Smooth muscle cell (in vitro differentiated cells): ENCODE results near the gene GDPD4. TPM values are rescaled to one million over a fixed set of nuclear protein-coding genes. Genes with fewer than 3 reads are reported as not detected.

ENCODE experiments used
- DNase-seq: peaks from one replicate; lab custom pipeline; 2025; ENCODE audit not compliant: unreplicated experiment; lab: John Stamatoyannopoulos, UW
- H2AFZ ChIP-seq: fragments of 200-600 bp; sonication (generic); 2 replicates; pipeline ENCODE4 v1.6.0; 2016; ENCODE audit warnings: antibody characterized with exemption, low read depth, mild to moderate bottlenecking
- H3F3A ChIP-seq: fragments of 200-600 bp; sonication (generic); 2 replicates; pipeline ENCODE4 v1.6.0; 2017; ENCODE audit warnings: antibody characterized with exemption, low read depth
- H3K27ac ChIP-seq: fragments of 200-600 bp; sonication (generic); 2 replicates; pipeline ENCODE4 v1.5.1; 2016; ENCODE audit warnings: low read depth, mild to moderate bottlenecking
- H3K27me3 ChIP-seq: fragments of 200-600 bp; sonication (generic); 2 replicates; pipeline ENCODE4 v1.6.1; 2016; ENCODE audit warnings: low read depth, mild to moderate bottlenecking
- H3K36me3 ChIP-seq: fragments of 200-600 bp; sonication (generic); 2 replicates; pipeline ENCODE4 v1.5.1; 2016; ENCODE audit warnings: low read depth
- H3K4me1 ChIP-seq: fragments of 200-600 bp; sonication (generic); 2 replicates; pipeline ENCODE4 v1.5.1; 2016; ENCODE audit warnings: low read depth
- H3K4me2 ChIP-seq: fragments of 200-600 bp; sonication (generic); 2 replicates; pipeline ENCODE4 v1.6.0; 2016; ENCODE audit warnings: mild to moderate bottlenecking
- H3K4me3 ChIP-seq: fragments of 200-600 bp; sonication (generic); 2 replicates; pipeline ENCODE4 v1.5.1; 2016; ENCODE audit warnings: mild to moderate bottlenecking
- H3K79me2 ChIP-seq: fragments of 200-600 bp; sonication (generic); 2 replicates; pipeline ENCODE4 v1.6.0; 2016; ENCODE audit warnings: low read depth, mild to moderate bottlenecking
- H3K9ac ChIP-seq: fragments of 200-600 bp; sonication (generic); 2 replicates; pipeline ENCODE4 v1.6.0; 2016; ENCODE audit warnings: low read depth
- H3K9me3 ChIP-seq: fragments of 200-600 bp; sonication (generic); replicated peaks from 2 replicates; pipeline ENCODE4 v1.5.1; 2016; ENCODE audit warnings: low read depth
- H4K20me1 ChIP-seq: fragments of 200-600 bp; sonication (generic); 2 replicates; pipeline ENCODE4 v1.6.0; 2016; ENCODE audit warnings: low read depth
- CTCF ChIP-seq: fragments of 200-600 bp; sonication (generic); IDR thresholded peaks from 2 replicates; pipeline ENCODE4 v1.5.1; 2017; ENCODE audit warnings: borderline replicate concordance, mild to moderate bottlenecking, antibody characterized with exemption; ENCODE audit not compliant: insufficient read depth, poor library complexity, severe bottlenecking
- WGBS: methylation state at CpG from one replicate; pipeline ENCODE4 v1.1.7; 2016; ENCODE audit warnings: low lambda C conversion rate; 5-methylcytosine and 5-hydroxymethylcytosine counted together
- polyA plus RNA-seq: library from polyadenylated mRNA; unstranded; fragments of >200 nt; fragmentation: Nextera tagmentation; extraction: Ambion mirVana; gene quantifications from 2 replicates; pipeline ENCODE4 v1.2.1, GENCODE V29; 2016
- total RNA-seq: library from RNA; depleted of rRNA; stranded (reverse); fragments of >200 nt; gene quantifications from 2 replicates; pipeline ENCODE4 v1.2.3, GENCODE V29; 2014

GDPD4 gene
- total and polyA plus RNA-seq, 2 experiments from 2014 or later = not detected

- H3K79me2 ChIP-seq = no peaks in the 10 kb centered on the region
- WGBS = 64% methylated on average over 3 of the region's 3 CpGs
- H3K27me3 ChIP-seq = no peaks in the 10 kb centered on the region
- no peaks in the 10 kb centered on the region for H4K20me1 ChIP-seq
- H2AFZ ChIP-seq = no peak overlapping the region
- H3K4me2 ChIP-seq = no peak overlapping the region
- H3K4me3 ChIP-seq = no peak overlapping the region
- no peaks in the 10 kb centered on the region for H3K4me1 ChIP-seq
- H3K9me3 ChIP-seq = no peaks in the 10 kb centered on the region
- H3F3A ChIP-seq = no peaks in the 10 kb centered on the region
- H3K27ac ChIP-seq = no peak overlapping the region
- H3K9ac ChIP-seq = no peak overlapping the region
- DNase-seq = no peak
- no peaks in the 10 kb centered on the region for H3K36me3 ChIP-seq
- TF ChIP-seq CTCF = no peak
These were observed 44.1 kb upstream of the GDPD4 start for GRCh38 chr11:77345621-77346020.

- Histone ChIP-seq H3K79me2 (no peaks in the 10 kb centered on the region), H3K4me3 (no peak overlapping the region), H4K20me1 (no peaks in the 10 kb centered on the region), H3K9me3 (no peaks in the 10 kb centered on the region), H3K27ac (no peak overlapping the region), H3K36me3 (peaks cover 5% of the 10 kb centered on the region), H3F3A (no peaks in the 10 kb centered on the region), H3K27me3 (no peaks in the 10 kb centered on the region), H3K4me1 (no peaks in the 10 kb centered on the region), H2AFZ (no peak overlapping the region), H3K4me2 (no peak overlapping the region), H3K9ac (no peak overlapping the region)
- no peak for TF ChIP-seq CTCF
- 92% methylated on average over 3 of the region's 3 CpGs for WGBS
- no peak for DNase-seq
These were observed 39.0 kb upstream of the GDPD4 start for GRCh38 chr11:77340501-77340900.

GRCh38 chr11:77332259-77332658 is 30.8 kb upstream of the GDPD4 start:
- H3K9me3 ChIP-seq = no peaks in the 10 kb centered on the region
- H3K36me3 ChIP-seq = peaks cover 5% of the 10 kb centered on the region
- H3K27ac ChIP-seq = no peak overlapping the region
- H3K4me1 ChIP-seq = no peaks in the 10 kb centered on the region
- H2AFZ ChIP-seq = no peak overlapping the region
- H4K20me1 ChIP-seq = no peaks in the 10 kb centered on the region
- H3K4me3 ChIP-seq = no peak overlapping the region
- no peak overlapping the region for H3K9ac ChIP-seq
- H3K4me2 ChIP-seq = no peak overlapping the region
- no peak for TF ChIP-seq CTCF
- 97% methylated on average over 2 of the region's 3 CpGs for WGBS
- no peaks in the 10 kb centered on the region for H3F3A ChIP-seq
- H3K79me2 ChIP-seq = no peaks in the 10 kb centered on the region
- no peak for DNase-seq
- no peaks in the 10 kb centered on the region for H3K27me3 ChIP-seq

GRCh38 chr11:77325159-77325558 is 23.7 kb upstream of the GDPD4 start:
- Histone ChIP-seq H3K27ac (no peak overlapping the region), H2AFZ (no peak overlapping the region), H3K4me2 (no peak overlapping the region), H3K36me3 (no peaks in the 10 kb centered on the region), H3F3A (no peaks in the 10 kb centered on the region), H3K4me3 (no peak overlapping the region), H3K27me3 (no peaks in the 10 kb centered on the region), H3K9ac (no peak overlapping the region), H3K79me2 (no peaks in the 10 kb centered on the region), H3K4me1 (no peaks in the 10 kb centered on the region), H4K20me1 (no peaks in the 10 kb centered on the region), H3K9me3 (no peaks in the 10 kb centered on the region)
- WGBS = 96% methylated on average over 1 of the region's 1 CpG
- no peak for TF ChIP-seq CTCF
- DNase-seq = no peak
